Adrenal gland (tissue), 12 donors: ENCODE results near the gene SHROOM2. TPM values are rescaled to one million over a fixed set of nuclear protein-coding genes. Genes with fewer than 3 reads are reported as not detected.
A peak's percentile ranks its signal among the peaks of the same experiment; 100 is the strongest.

ENCODE experiments used
- DNase-seq, 7 donors: peaks; one replicate each; pipeline ENCODE4 v3.0.0-alpha.2; 2019 to 2020
- H3K27ac ChIP-seq, 5 donors: fragments of 200-600 bp; sonication (generic) in 4 of 5; 1 replicate in 3 of 5; 2 replicates in 2 of 5; pipeline versions ENCODE4 v1.5.1 to v1.8.0; 2016 to 2020; ENCODE audit warnings: mild to moderate bottlenecking in 1 of 5
- H3K27me3 ChIP-seq: fragments of 200-600 bp; 2 replicates; pipeline ENCODE4 v1.8.0; 2021
- H3K36me3 ChIP-seq, 2 donors: fragments of 200-600 bp; replicated peaks in 1 of 2; 1 replicate in 1 of 2; 2 replicates in 1 of 2; pipeline versions ENCODE4 v1.5.1 to v1.8.0; 2018 to 2022
- H3K4me1 ChIP-seq, 2 donors: fragments of 200-600 bp; replicated peaks in 1 of 2; 1 replicate in 1 of 2; 2 replicates in 1 of 2; pipeline versions ENCODE4 v1.5.1 to v1.8.0; 2018 to 2021
- H3K4me3 ChIP-seq, 4 donors: fragments of 200-600 bp; sonication (generic) in 3 of 4; one replicate each; pipeline ENCODE4 v1.5.1; 2016 to 2018
- H3K9me3 ChIP-seq, 3 donors: fragments of 200-600 bp; sonication (generic) in 1 of 3; replicated peaks in 1 of 3; 1 replicate in 2 of 3; 2 replicates in 1 of 3; pipeline versions ENCODE4 v1.5.1 to v1.8.0; 2016 to 2021
- POLR2A ChIP-seq, 2 donors: fragments of 450-650 bp; IDR thresholded peaks; one replicate each; pipeline ENCODE4 v1.6.1; 2017; ENCODE audit warnings: antibody characterized with exemption in 2 of 2, mild to moderate bottlenecking in 2 of 2, moderate library complexity in 1 of 2
- WGBS, 4 donors: extraction: QIAGEN DNeasy Blood & Tissue Kit in 2 of 4; methylation state at CpG; one replicate each; pipeline versions ENCODE4 v1.1.5 to v1.1.7; 2013 to 2017; 5-methylcytosine and 5-hydroxymethylcytosine counted together
- intact Hi-C, 2 donors: fragments of 100-400 bp; cut with DNase I; formaldehyde crosslinking; loops; one replicate each; pipeline versions ENCODE4 v1.14.1 to v1.15.0; 2022 to 2023
- polyA plus RNA-seq, 3 donors: library from polyadenylated mRNA; stranded (reverse); fragments of 200-250 nt in 2 of 3; fragments of 350-450 nt in 1 of 3; fragmentation: Illumina TruSeq in 1 of 3; extraction: RNeasy Lipid Tissue Mini Kit (QIAGEN cat#74804) in 1 of 3; gene quantifications; one replicate each; pipeline ENCODE4 v1.2.3, GENCODE V29; 2013 to 2014
- total RNA-seq, 9 donors: library from RNA; depleted of rRNA in 4 of 9; stranded (reverse); fragments of >200 nt in 4 of 9; fragments of 120-200 nt in 1 of 9; fragmentation: NEBNext Ultra II Directional in 1 of 9; extraction: Animal tissue kit (Norgen Biotek cat#: 25700) in 1 of 9; gene quantifications; one replicate each; pipeline versions ENCODE4 v1.1.0 to v1.2.4, GENCODE V29; 2013 to 2023
- TF ChIP-seq, protein P1 (sequence below), 6 experiments: fragments of 450-650 bp in 4 of 6; fragments of 200-600 bp in 2 of 6; sonication (generic) in 1 of 6; IDR thresholded peaks; 1 replicate in 5 of 6; 2 replicates in 1 of 6; pipeline versions ENCODE4 v1.5.1 to v1.8.0; 2016 to 2021; ENCODE audit warnings: antibody characterized with exemption in 6 of 6, mild to moderate bottlenecking in 2 of 6, moderate library complexity in 1 of 6
- donor health status: healthy with polysubstance abuse.
- donor health status: Bipolar disorder and iron deficiency.
- donor health status: DM: yes; HTN: yes; CAD: no.
- donor health status: DM: no; HTN: no; CAD: no.
- donor health status: DM: no; HTN: no; CAD: no.
- donor health status: DM: yes; HTN: yes; CAD: no.

The SHROOM2 gene
- total and polyA plus RNA-seq, 12 donors = 1.7 to 7.2 (median 4.0) TPM

- DNase-seq = peak; percentile 42 to 76 (median 64)
- Histone ChIP-seq H3K4me3 (no peak overlapping the region), H3K36me3 (no peaks in the 10 kb centered on the region), H3K27ac (no peak overlapping the region), H3K4me1 (no peaks in the 10 kb centered on the region), H3K27me3 (no peaks in the 10 kb centered on the region), H3K9me3 (no peaks in the 10 kb centered on the region)
- no peak for TF ChIP-seq POLR2A (IDR thresholded peaks at IDR 0.05)
- TF ChIP-seq, protein P1, sequence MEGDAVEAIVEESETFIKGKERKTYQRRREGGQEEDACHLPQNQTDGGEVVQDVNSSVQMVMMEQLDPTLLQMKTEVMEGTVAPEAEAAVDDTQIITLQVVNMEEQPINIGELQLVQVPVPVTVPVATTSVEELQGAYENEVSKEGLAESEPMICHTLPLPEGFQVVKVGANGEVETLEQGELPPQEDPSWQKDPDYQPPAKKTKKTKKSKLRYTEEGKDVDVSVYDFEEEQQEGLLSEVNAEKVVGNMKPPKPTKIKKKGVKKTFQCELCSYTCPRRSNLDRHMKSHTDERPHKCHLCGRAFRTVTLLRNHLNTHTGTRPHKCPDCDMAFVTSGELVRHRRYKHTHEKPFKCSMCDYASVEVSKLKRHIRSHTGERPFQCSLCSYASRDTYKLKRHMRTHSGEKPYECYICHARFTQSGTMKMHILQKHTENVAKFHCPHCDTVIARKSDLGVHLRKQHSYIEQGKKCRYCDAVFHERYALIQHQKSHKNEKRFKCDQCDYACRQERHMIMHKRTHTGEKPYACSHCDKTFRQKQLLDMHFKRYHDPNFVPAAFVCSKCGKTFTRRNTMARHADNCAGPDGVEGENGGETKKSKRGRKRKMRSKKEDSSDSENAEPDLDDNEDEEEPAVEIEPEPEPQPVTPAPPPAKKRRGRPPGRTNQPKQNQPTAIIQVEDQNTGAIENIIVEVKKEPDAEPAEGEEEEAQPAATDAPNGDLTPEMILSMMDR (IDR thresholded peaks at IDR 0.05) = peak; percentile 34 to 63 (median 55)
- intact Hi-C loops = loop anchor here in 1 of 2 donors (10.0 kb wide), 1 partner anchor 241 kb away; no protein-coding TSS in a partner anchor
- WGBS, 4 donors = 36 to 53% (median 47%) methylated on average over 9 of the region's 9 CpGs
These were observed 87.7 kb downstream of the SHROOM2 start for GRCh38 chrX:9873952-9874351.

DNA sequence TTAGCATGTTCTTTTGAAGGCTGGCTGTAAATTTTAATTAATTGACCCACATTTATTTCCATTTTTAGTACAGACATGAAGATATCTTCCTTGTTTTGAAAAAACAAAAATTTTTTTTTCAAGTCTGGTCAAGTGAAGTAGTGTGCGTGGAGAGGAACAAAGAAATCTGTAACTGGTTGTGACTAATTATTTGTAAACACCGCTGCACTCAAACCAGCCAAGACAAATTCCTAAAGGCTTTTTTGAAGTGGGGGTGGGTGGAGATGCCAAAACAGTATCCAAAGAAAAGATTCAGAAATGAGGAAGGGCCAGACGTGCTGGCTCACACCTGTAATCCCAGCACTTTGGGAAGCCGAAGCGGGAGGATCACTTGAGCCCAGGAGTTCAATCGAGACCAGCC lies 88.3 kb downstream of the SHROOM2 start:
- no peak for TF ChIP-seq POLR2A (IDR thresholded peaks at IDR 0.05)
- TF ChIP-seq, protein P1 (IDR thresholded peaks at IDR 0.05) = no peak
- Histone ChIP-seq H3K27me3 (no peaks in the 10 kb centered on the region), H3K36me3 (no peaks in the 10 kb centered on the region), H3K9me3 (no peaks in the 10 kb centered on the region), H3K4me1 (no peaks in the 10 kb centered on the region), H3K4me3 (no peak overlapping the region), H3K27ac (no peak overlapping the region)
- intact Hi-C loops = loop anchor here in 1 of 2 donors (10.0 kb wide), 1 partner anchor 240 kb away; no protein-coding TSS in a partner anchor
- DNase-seq = no peak
- WGBS, 4 donors = 69 to 77% (median 75%) methylated on average over 5 to 6 of the region's 6 CpGs

DNA sequence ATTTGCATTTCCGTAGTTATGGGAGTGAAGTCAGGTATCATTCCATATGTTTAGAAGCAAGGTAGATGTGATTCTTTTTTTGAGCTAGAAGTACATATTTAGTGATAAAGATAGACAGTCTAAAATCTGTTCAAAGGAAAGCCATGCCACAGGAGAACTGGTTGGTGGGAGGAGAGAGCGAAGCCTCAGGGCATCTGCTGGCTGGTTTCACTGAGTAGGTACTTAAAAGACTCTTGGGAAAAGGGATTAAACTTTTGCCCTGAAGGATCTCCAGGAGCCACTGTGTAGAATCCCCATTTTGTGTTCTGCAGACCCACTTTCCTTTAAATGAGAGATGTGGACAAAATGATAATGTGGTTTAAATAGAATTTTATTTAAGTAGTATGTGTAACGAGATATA lies 89.6 kb downstream of the SHROOM2 start:
- TF ChIP-seq, protein P1 (IDR thresholded peaks at IDR 0.05) = no peak
- no peak for TF ChIP-seq POLR2A (IDR thresholded peaks at IDR 0.05)
- H3K4me1 ChIP-seq = no peaks in the 10 kb centered on the region
- H3K27ac ChIP-seq = no peak overlapping the region
- no peaks in the 10 kb centered on the region for H3K27me3 ChIP-seq
- intact Hi-C loops = loop anchor here in 1 of 2 donors (10.0 kb wide), 1 partner anchor 239 kb away; no protein-coding TSS in a partner anchor
- H3K9me3 ChIP-seq = no peaks in the 10 kb centered on the region
- no peak overlapping the region for H3K4me3 ChIP-seq
- H3K36me3 ChIP-seq = no peaks in the 10 kb centered on the region
- DNase-seq = no peak
- 65 to 93% (median 73%) methylated on average over 3 of the region's 3 CpGs for WGBS, 4 donors

DNA sequence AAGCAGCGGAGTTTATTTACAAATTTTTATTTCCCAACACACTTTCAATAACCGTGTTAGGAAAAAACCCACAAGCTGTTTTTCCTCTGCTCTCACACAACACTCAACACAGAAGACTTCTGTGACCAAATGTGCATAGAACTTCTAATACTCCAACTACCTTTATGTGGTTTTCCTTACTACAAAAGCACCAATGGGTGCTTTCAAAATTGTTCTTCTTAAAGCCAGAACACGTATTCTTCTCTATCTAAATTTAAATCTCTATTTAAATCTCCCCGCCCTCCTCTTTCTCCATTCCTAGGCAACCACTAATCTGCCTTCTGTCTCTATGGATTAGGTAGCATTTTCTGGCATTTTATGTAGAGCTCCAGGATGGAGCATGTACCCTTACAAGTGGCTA lies 90.0 kb downstream of the SHROOM2 start:
- no peaks in the 10 kb centered on the region for H3K36me3 ChIP-seq
- no peak overlapping the region for H3K27ac ChIP-seq
- no peak overlapping the region for H3K4me3 ChIP-seq
- intact Hi-C loops = loop anchor here in 1 of 2 donors (10.0 kb wide), 1 partner anchor 239 kb away; no protein-coding TSS in a partner anchor
- TF ChIP-seq, protein P1 (IDR thresholded peaks at IDR 0.05) = no peak
- H3K4me1 ChIP-seq = no peaks in the 10 kb centered on the region
- WGBS, 4 donors = 78 to 86% (median 79%) methylated on average over 4 of the region's 4 CpGs
- H3K9me3 ChIP-seq = no peaks in the 10 kb centered on the region
- DNase-seq = no peak
- H3K27me3 ChIP-seq = no peaks in the 10 kb centered on the region
